Loucy (cell line): Measurements from ENCODE around the gene FSTL5.

ENCODE experiments used
- EZH2phosphoT487 ChIP-seq: fragments of 200-600 bp; IDR thresholded peaks from 2 replicates; pipeline ENCODE4 v1.6.1; 2018; ENCODE audit warnings: antibody characterized with exemption, mild to moderate bottlenecking, moderate library complexity, borderline replicate concordance
- TF ChIP-seq, protein P1 (sequence below): fragments of 200-600 bp; sonication (generic); conservative IDR thresholded peaks from 2 replicates; pipeline ENCODE4 v1.5.1; 2014; ENCODE audit warnings: mild to moderate bottlenecking, antibody characterized with exemption, low read length

DNA sequence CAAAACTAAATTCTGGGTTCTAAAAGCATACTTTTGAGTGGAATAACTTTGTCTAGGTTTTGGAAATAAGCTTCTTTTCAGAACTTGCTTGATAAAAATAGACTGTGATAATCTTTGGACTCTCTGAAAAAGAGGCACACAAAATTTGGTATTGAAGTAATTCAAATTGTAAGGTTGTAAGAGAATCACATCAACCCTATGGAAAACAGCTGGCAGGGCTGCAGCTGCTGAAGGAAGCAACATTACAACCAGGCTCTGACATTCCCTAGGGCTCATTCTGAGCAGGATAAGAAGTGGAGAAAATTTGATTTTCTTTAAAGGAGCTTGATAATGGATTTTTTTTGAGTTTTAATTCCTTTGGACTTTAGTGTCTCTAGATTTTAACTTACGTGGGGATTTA is 147.6 kb downstream of the FSTL5 start:
- TF ChIP-seq, protein P1, sequence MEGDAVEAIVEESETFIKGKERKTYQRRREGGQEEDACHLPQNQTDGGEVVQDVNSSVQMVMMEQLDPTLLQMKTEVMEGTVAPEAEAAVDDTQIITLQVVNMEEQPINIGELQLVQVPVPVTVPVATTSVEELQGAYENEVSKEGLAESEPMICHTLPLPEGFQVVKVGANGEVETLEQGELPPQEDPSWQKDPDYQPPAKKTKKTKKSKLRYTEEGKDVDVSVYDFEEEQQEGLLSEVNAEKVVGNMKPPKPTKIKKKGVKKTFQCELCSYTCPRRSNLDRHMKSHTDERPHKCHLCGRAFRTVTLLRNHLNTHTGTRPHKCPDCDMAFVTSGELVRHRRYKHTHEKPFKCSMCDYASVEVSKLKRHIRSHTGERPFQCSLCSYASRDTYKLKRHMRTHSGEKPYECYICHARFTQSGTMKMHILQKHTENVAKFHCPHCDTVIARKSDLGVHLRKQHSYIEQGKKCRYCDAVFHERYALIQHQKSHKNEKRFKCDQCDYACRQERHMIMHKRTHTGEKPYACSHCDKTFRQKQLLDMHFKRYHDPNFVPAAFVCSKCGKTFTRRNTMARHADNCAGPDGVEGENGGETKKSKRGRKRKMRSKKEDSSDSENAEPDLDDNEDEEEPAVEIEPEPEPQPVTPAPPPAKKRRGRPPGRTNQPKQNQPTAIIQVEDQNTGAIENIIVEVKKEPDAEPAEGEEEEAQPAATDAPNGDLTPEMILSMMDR = no peak
- TF ChIP-seq EZH2phosphoT487 = no peak
